ENCODE data around the gene REC8. TPM values are rescaled to one million over a fixed set of nuclear protein-coding genes. Genes with fewer than 3 reads are reported as not detected.
"Not testable (repeated sequence)": the region's sequence is repeated elsewhere in the genome, so short reads cannot be mapped to it uniquely, and the experiment has no call there.

Gene REC8
- total RNA-seq, 4 donors from 2014 or later: 6.7 to 31.4 (median 16.3) TPM

DNA sequence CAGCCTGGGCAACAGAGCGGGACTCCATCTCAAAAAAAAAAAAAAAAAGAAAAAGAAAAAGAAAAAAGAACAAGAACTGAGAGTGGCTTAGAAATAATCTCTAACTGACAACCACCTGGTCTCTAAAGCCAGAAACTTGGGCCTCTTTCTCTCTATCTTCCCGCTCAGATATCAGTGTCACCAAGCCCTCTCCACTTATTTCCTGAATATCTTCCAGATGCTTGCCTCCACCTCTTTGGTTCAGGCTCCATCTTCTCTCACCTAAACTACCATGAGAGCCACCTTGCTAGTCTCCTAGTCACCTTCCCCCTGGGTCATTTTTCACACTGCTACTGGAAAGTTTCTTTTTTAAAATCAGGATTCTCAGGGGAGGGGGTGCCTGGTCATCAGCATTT lies 25.2 kb downstream of the REC8 start:
- TF ChIP-seq, protein P1, sequence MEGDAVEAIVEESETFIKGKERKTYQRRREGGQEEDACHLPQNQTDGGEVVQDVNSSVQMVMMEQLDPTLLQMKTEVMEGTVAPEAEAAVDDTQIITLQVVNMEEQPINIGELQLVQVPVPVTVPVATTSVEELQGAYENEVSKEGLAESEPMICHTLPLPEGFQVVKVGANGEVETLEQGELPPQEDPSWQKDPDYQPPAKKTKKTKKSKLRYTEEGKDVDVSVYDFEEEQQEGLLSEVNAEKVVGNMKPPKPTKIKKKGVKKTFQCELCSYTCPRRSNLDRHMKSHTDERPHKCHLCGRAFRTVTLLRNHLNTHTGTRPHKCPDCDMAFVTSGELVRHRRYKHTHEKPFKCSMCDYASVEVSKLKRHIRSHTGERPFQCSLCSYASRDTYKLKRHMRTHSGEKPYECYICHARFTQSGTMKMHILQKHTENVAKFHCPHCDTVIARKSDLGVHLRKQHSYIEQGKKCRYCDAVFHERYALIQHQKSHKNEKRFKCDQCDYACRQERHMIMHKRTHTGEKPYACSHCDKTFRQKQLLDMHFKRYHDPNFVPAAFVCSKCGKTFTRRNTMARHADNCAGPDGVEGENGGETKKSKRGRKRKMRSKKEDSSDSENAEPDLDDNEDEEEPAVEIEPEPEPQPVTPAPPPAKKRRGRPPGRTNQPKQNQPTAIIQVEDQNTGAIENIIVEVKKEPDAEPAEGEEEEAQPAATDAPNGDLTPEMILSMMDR (IDR thresholded peaks at IDR 0.05): no peak
- ATAC-seq (ENCODE audit: low FRiP score): no peak

DNA sequence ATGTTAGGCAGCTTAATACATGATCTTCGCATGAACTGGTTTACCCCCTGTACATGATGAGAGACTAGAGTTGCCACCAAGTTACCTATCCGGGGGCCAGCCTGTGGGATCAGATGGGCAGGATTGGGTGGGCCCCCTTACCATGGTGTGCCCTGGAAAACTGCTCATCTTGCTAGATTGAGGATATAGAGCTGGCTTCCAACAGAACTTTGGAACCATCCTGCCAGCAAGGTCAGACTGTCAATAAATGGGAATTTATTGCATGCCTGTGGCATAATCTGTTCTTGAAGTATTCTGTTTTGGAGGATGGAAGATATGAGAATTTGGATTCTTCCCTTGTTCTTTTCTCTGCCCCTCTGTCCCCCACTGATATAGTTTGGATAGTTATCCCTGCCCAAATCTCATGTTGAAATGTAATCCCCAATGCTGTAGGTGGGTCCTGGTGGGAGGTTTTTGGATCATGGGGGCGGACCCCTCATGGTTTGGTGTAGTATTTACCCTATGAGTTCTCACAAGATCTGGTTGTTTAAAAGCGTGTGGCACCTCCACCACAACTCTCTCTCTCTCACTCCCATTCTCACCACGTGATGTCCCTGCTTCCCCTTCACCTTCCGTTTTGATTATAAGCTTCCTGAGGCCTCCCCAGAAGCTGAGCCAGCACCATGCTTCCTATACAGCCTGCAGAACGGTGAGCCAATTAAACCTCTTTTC lies 27.1 kb downstream of the REC8 start:
- TF ChIP-seq, protein P1 (IDR thresholded peaks at IDR 0.05): no peak
- DNase-seq (ENCODE audit: low spot score) (no peak), ATAC-seq (ENCODE audit: low FRiP score) (no peak)

More for the DNA sequence above, 25.2 kb downstream of the REC8 start:
- no peak for DNase-seq (ENCODE audit: low spot score)

DNA sequence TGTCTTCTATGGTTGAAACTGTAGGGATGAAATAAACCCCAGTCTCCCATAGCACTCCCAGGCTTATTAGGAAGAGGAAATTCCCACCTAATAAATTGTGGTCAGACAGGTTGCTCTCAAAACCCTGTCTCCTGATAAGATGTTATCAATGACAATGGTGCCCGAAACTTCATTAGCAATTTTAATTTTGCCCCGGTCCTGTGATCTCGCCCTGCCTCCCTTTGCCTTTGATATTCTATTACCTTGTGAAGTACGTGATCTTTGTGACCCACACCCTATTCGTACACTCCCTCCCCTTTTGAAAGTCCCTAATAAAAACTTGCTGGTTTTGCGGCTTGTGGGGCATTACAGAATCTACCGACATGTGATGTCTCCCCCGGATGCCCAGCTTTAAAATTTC lies 30.7 kb downstream of the REC8 start:
- ATAC-seq (ENCODE audit: low FRiP score); DNase-seq (ENCODE audit: low spot score): not testable (repeated sequence)

DNA sequence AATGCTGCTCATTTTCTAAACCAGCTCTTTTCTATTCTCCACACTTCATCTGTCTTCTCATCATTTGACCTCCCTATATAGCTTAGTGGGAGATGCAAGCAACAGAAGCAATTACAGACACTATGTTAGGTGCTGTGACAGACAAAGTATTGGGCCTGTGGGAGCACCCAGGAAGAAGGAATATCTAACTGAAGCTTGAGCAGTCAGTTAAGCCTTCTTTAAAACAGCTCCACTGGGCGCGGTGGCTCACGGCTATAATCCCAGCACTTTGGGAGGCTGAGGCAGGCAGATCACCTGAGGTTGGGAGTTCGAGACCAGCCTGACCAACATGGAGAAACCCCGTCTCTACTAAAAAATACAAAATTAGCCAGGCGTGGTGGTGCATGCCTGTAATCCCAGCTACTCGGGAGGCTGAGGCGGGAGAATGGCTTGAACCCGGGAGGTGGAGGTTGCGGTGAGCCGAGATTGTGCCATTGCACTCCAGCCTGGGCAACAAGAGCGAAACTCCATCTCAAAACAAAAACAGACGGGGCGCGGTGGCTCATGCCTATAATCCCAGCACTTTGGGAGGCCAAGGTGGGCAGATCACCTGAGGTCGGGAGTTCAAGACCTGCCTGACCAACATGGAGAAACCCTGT lies 31.5 kb downstream of the REC8 start:
- DNase-seq (ENCODE audit: low spot score); ATAC-seq (ENCODE audit: low FRiP score): not testable (repeated sequence)

DNA sequence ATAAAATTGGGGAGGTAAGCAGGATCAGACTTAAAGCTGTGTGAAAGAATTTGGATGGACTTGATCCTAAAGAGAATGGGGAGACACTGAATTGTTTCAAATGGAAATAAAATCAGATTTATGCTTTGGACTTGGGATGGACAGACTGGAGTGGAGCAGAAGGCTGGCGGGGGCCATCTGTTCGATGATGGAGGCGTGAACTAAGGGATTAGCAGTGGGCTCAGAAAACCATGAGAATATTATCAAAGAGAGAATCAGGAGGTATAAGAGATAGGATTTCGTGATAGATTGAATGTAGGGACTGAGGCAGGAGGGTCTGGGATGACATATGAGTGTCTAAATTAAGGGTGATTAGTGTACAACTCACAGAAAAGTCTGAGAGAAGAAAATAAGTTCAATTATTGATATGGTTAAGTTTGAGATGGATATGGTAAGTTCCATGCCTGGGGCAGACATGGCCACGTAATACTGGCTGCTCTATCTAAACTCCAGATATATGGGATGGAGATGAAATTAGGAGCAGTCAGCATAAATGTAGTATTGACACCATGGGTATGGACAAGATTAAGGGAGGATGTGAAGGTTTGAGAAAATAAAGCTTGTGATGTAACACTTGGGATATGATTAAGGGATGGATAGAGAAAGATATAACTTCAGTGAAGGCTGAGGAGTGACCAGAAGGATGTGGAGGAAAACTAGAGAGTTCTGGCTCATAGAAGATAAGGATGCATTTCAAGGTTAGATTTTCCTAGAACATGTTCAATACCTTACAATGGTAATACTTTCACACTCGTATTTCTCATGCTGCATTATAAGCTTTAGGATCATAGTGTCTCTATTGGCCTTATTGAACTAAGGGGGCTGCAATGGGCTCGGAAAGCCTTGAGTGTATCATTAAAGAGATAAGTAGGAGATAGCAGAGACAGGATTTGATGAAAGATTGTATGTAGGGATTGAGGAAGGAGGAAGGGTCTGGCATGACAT lies 32.6 kb downstream of the REC8 start:
- DNase-seq (ENCODE audit: low spot score): no peak
- TF ChIP-seq, protein P1 (IDR thresholded peaks at IDR 0.05): no peak
- ATAC-seq (ENCODE audit: low FRiP score): no peak

DNA sequence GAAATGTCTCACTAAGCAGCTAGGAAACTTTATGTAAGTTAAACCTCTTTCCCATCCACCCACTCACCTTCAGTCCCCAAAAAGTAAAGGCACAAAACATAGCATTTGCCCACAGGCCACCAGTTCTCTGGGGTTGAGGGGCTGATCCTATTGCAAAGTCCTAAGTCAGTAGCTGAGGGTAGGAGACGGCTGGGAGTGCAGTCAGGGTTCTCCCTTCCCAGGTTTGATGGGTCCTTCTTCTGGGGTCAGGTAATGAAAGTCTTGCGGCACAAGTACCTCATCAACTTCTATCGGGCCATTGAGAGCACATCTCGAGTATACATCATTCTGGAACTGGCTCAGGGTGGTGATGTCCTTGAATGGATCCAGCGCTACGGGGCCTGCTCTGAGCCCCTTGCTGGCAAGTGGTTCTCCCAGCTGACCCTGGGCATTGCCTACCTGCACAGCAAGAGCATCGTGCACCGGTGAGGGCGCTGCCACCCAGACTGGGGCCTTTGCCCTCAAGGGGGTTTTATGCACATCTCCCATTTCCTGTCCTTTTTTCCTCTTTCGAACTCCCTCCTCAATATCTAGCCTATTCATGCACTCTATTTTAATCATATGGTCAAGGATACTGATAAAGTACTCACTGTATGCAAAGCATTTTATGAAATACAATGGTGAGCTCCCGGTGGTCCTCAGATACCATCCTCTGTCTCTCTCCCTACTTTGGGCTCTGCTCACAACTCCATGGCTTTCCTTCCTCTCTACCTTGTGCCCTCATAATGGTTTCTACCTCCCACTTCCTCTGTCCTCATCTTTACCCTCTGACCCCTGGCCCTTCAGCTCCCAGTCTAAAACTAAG lies 34.6 kb downstream of the REC8 start:
- TF ChIP-seq, protein P1 (IDR thresholded peaks at IDR 0.05): no peak

DNA sequence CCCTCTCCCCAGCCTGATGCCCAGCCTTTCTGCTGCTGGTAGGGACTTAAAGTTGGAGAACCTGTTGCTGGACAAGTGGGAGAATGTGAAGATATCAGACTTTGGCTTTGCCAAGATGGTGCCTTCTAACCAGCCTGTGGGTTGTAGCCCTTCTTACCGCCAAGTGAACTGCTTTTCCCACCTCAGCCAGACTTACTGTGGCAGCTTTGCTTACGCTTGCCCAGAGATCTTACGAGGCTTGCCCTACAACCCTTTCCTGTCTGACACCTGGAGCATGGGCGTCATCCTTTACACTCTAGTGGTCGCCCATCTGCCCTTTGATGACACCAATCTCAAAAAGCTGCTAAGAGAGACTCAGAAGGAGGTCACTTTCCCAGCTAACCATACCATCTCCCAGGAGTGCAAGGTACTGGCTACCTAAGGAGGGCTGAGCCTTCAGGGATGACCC lies 35.2 kb downstream of the REC8 start:
- TF ChIP-seq, protein P1 (IDR thresholded peaks at IDR 0.05): no peak
- no peak for ATAC-seq (ENCODE audit: low FRiP score)
- DNase-seq (ENCODE audit: low spot score): no peak

More for the DNA sequence above, 34.6 kb downstream of the REC8 start:
- DNase-seq (ENCODE audit: low spot score) (no peak), ATAC-seq (ENCODE audit: low FRiP score) (no peak)

Measured in omental fat pad (tissue), 4 donors.